Upper lobe of left lung (tissue), 4 donors: Measurements from ENCODE around the gene SHISA5.

Experiments used
- EP300 ChIP-seq, 4 donors: sonication (generic); formaldehyde crosslinking; IDR thresholded peaks; one replicate each; pipeline ENCODE4 v1.5.1; 2017; ENCODE audit warnings: antibody characterized with exemption in 4 of 4, control low read depth in 2 of 4
- TF ChIP-seq, protein P1 (sequence below), 6 experiments: fragments of 450-650 bp in 4 of 6; fragments of 200-600 bp in 2 of 6; sonication (generic) in 2 of 6; IDR thresholded peaks; one replicate each; pipeline ENCODE4 v1.5.1; 2016 to 2019; ENCODE audit warnings: antibody characterized with exemption in 6 of 6

DNA sequence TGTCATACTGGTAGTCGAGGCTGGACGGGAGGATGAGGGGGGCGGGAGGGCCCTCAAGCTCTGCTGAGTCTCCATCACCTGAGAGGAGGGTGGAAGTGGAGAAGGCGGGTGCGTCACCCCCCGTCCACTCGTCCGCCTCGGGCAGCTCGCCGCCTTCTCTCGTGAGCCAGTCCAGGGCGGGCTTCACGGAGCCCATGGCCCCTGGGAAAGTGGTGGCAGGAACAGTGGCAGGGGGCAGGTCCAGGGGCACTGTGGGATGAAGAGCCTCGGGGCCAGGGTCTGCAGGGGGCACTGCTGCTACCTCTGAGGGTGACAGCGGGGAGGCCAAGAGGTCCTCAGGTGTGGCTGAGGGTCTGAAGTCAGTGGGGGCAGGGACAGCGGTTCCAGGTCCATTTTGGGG lies 84.4 kb downstream of the SHISA5 start:
- TF ChIP-seq, protein P1, sequence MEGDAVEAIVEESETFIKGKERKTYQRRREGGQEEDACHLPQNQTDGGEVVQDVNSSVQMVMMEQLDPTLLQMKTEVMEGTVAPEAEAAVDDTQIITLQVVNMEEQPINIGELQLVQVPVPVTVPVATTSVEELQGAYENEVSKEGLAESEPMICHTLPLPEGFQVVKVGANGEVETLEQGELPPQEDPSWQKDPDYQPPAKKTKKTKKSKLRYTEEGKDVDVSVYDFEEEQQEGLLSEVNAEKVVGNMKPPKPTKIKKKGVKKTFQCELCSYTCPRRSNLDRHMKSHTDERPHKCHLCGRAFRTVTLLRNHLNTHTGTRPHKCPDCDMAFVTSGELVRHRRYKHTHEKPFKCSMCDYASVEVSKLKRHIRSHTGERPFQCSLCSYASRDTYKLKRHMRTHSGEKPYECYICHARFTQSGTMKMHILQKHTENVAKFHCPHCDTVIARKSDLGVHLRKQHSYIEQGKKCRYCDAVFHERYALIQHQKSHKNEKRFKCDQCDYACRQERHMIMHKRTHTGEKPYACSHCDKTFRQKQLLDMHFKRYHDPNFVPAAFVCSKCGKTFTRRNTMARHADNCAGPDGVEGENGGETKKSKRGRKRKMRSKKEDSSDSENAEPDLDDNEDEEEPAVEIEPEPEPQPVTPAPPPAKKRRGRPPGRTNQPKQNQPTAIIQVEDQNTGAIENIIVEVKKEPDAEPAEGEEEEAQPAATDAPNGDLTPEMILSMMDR (IDR thresholded peaks at IDR 0.05): no peak
- no peak for TF ChIP-seq EP300 (IDR thresholded peaks at IDR 0.05)
